Stimulated activated CD4-positive, alpha-beta T cell treated with anti-CD3 and anti-CD28 coated beads, Interleukin-1b, Interleukin-23, amount 100 ng/mL, for 1 hour (primary cell): ENCODE data around the gene PFDN6.
"Not testable (repeated sequence)": the region's sequence is repeated elsewhere in the genome, so short reads cannot be mapped to it uniquely, and the experiment has no call there.

Experiments
- DNase-seq, 2 donors: peaks; one replicate each; pipeline ENCODE4 v3.0.0-alpha.2; 2020; ENCODE audit warnings: low read depth in 2 of 2

PFDN6 gene

DNA sequence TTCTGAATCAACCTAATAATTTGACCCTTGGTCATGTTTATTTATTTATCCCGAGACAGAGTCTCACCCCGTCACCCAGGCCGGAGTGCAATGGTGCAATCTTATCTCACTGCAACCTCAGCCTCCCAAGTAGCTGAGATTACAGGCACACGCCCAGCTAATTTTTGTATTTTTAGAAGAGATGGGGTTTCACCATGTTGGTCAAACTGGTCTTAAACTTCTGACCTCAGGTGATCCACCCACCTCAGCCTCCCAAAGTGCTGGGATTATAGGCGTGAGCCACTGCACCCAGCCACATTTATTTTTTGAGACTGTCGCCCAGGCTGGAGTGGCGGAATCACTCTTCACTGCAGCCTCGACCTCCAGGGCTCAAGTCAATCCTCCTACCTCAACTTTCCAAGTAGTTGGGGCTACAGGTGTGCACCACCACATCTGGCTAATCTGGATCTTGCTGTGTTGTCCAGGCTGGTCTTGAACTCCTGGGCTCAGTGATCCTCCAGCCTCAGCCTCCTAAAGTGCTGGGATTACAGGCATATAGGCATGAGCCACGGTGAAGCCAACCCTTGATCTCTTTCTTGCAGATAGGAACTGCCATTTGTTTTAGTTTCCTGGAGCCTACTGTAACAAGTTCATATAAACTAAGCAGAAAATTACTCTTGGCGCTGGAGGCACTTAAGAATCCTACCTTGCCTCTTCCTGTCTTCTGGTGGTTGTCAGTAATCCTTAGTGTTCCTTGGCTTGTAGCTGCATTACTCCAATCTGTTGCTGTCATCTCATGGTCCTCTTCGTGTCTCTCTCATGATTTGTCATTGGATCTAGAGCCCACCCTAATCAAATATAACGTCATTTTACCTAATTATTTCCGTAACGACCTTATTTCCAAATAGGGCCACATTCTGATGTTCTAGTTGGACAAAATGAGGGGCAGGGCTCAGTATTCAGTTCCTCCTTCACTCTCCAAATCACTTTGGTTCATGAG is 15.2 kb upstream of the PFDN6 start:
- no peak for DNase-seq

DNA sequence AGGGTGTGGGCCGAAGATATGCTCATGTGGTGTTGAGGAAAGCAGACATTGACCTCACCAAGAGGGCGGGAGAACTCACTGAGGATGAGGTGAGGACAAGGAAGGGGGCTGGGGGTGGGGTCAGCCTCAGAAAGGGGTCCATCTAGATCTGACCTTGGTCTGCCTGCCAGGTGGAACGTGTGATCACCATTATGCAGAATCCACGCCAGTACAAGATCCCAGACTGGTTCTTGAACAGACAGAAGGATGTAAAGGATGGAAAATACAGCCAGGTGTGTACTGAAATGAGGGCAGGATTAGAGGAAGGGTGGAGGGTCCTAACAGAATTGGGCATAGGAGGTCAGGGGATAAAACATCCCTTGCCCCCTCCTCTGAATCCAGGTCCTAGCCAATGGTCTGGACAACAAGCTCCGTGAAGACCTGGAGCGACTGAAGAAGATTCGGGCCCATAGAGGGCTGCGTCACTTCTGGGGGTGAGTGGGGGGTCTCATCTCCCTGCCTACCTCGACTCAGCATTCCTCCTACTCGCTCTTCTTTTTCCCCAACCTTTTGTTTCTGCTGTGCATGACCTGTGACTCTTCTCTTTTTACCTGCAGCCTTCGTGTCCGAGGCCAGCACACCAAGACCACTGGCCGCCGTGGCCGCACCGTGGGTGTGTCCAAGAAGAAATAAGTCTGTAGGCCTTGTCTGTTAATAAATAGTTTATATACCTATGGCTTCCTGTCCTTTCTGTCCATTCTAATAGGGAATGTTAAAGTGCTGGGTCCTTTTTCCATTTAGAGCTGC is 13.4 kb upstream of the PFDN6 start:
- not testable (repeated sequence) for DNase-seq

DNA sequence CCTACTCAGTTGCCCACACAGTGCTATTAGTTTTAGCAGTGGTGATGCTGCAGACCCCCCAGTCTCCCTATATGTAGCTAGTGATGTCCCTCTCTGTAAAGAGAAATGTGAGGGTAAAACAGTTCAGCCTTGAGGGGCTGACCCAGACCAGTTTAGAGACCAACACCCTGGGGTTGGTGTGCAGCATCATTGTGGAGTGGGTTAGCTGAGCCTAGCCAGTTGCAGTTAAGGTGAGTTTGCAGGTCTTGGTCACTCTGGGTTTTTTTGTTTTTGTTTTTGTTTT is 12.9 kb upstream of the PFDN6 start:
- no peak for DNase-seq

DNA sequence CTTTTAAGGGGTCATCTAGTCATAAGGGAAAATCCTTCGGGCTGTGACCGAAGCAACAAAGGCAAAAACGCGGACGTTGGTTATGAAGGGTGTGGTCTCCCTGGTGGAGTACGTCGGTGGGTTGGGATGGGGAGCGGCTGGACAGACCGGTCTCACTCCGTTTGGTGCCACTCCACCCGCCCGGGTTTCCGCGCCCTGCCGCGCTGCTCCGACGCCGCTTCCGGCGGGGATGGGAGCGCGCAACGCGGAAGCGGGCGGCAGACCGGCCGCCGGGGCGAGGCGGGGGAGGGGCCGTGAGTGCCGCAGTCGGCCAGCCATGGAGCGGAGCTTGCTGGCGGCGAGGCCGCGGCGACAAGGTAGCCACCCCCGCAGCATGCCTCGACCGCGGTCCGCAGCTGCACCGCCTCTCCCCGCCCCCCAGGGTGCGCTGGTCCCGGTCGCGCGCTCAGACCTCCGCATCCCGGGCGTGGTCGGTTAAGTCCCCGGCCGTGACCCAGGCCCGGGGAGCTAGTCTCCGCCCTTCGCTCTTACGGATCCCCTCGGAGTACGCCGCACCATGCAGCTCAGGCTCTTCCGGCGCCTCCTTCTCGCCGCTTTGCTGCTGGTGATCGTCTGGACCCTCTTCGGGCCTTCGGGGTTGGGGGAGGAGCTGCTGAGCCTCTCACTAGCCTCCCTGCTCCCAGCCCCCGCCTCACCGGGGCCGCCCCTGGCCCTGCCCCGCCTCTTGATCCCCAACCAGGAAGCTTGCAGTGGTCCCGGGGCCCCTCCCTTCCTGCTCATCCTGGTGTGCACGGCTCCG is 12.3 kb upstream of the PFDN6 start, which contains the start of gene B3GALT4:
Gene B3GALT4, plus strand, starts transcription at position 260 of the 799 bp plus-strand sequence. Its CDS starts 297 bp downstream, at position 557.
- no peak for DNase-seq

DNA sequence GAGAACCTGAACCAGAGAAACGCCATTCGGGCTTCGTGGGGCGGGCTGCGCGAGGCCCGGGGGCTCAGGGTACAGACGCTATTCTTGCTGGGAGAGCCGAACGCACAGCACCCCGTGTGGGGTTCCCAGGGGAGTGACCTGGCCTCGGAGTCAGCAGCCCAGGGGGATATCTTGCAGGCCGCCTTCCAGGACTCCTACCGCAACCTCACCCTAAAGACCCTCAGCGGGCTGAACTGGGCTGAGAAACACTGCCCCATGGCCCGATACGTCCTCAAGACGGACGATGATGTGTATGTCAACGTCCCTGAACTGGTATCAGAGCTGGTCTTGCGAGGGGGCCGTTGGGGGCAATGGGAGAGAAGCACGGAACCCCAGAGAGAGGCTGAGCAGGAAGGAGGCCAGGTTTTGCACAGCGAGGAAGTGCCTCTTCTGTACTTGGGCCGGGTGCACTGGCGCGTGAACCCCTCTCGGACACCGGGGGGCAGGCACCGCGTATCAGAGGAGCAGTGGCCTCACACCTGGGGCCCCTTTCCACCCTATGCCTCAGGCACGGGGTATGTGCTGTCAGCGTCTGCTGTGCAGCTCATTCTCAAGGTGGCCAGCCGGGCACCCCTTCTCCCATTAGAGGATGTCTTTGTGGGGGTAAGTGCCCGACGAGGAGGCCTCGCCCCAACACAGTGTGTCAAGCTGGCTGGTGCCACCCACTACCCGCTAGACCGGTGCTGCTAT is 11.6 kb upstream of the PFDN6 start:
- DNase-seq: no peak

DNA sequence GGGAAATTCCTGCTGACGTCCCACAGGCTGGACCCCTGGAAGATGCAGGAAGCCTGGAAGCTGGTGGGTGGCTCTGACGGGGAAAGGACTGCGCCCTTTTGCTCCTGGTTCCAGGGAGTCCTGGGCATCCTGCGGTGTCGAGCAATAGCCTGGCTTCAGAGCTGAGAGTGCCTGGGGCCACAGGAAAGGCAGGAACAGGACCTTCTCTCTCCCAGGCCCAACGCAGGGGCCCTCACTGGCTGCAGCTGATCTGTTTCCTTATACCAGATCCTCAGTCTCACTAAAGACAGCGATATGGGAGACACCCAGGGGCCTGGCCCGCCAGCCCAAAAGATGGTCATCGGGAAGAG is 11.0 kb upstream of the PFDN6 start:
- DNase-seq: no peak

DNA sequence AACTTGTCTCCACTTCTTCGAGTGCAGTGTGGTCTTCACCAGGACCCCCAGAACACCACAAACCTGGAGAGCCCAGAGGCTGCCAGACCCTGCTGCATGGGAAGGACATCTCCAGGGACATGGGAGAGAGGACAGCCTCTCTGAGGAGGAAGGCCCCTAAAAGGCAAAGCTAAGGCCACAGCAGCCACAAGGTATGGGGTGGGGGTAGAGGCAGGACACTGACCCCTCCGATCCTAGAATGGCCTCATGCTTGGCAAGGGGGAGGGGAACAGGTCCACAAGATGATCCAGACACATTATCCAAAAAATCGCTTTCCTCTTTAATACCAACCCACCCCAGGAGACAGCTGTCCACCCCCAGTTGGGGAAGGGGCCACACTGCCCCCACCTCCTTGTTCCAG is 10.6 kb upstream of the PFDN6 start:
- no peak for DNase-seq

DNA sequence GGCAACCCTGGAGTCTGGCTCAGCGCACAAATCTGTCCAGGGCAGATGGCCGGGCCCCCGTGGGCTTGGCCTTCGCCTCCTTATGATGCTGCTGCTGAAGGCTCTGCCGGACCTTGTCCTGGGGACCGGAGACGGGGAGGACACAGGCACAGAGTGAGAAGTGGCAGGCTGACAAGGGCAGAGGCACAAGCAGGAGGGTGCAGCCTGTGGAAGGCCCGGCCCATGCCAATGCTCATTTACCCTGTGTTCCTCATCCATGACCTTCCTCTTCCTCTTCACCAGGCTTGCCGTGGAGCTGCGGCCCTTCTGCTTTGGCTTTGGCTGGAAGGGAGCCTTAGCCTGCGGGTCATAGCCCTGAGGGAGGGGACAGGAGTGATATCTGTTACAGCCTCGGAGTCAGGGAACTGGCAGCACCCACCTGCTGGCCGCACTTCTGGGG is 10.1 kb upstream of the PFDN6 start:
- DNase-seq: no peak

DNA sequence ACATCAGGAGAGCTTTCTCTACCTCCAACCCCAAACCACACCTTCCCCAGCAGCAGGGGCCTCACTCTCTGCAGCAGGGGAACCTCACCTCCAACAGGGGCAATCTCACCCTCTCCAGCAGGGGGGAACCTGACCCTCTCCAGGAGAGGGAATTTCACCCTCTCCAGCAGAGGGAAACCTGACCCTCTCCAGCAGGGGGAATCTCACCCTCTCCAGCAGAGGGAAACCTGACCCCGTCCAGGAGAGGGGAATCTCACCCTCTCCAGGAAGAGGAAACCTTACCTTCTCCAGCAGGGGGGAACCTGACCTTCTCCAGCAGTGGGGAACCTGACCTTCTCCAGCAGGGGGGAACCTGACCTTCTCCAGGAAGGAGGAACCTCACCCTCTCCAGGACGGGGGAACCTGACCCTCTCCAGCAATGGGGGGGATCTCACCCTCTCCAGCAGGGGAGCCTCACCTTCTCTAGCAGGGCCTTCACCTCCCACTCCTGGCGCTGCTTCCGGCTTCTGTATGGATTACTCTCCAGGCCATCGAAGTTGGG is 9.4 kb upstream of the PFDN6 start:
- DNase-seq: no peak

DNA sequence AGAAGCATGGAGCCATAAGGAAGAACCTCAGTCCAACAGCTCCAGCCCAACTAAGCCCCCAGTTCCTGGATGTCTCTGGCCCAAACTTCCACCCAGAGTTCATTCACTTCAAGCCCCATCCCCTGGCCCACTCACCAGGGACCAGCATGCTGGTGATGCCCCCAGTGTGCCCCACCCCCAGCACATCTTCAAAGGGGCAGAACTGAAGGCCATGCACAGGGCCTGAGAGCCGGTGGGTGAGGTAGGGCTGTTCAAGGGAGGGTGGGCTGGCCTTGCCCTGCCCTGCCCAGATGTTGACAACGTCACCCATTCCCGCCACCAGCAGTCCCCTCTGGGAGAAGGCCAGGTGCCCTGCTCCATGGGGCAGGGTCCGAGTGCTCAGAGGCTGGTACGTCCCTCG is 8.9 kb upstream of the PFDN6 start:
- DNase-seq: no peak

DNA sequence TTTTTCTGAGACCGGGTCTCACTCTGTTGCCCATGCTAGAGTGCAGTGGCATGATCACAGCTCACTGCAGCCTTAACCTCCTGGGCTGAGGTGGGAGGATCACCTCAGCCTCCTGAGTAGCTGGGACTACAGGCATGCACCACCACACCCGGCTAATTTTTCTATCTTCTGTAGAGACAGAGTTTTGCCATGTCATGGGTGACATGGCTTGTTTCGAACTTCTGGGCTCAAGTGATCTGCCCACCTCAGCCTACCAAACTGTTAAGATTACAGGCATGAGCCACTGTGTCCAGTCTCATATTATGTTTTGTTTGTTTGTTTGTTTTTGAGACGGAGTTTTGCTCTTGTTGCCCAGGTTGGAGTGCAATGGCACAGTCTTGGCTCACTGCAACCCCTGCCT is 4.2 kb upstream of the PFDN6 start:
- not testable (repeated sequence) for DNase-seq

DNA sequence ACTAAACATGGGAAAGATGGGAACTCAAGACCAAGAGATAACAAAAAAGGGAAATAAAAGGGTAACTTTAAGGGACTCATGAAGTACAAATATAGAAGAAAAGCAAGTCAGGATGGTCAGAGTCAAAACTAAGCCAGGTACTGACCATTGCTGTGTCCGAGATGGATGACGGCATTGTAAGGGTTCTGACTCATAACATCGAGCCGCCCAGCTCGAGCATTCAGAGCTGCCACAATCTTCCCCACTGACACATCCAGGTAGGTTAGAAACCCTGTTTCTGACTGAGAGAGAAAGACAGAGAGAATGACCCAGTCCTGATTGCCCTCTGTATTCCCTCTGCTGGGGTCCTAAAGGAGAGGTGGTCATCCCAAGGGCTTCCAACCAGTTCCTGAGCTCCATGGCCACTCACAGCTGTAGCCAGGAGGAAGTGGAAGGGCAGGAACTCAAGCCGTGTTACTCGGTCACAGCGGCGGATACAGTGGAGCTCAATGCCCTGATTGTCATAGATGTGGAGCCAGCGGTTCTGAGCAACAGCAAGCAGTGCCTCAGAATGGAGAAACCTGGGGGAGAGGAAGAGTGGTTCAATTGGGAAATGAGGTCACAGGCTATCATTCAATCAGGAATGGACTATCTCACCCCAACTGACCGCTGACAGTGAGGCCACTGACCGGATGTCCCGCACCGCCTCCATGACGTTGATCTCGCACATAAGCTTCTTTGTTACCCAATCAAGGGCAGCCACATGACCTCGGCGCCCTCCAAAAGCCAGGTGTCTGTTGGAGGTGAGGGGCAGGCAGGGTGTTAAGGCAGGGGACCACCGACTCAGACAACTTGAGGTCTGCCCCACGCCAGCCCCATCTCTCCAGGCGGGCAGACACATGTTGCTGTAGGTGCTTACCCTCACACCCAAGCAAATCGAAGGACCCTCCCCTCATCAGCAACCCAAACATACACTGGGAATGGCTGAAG is 2.2 kb upstream of the PFDN6 start:
- no peak for DNase-seq

DNA sequence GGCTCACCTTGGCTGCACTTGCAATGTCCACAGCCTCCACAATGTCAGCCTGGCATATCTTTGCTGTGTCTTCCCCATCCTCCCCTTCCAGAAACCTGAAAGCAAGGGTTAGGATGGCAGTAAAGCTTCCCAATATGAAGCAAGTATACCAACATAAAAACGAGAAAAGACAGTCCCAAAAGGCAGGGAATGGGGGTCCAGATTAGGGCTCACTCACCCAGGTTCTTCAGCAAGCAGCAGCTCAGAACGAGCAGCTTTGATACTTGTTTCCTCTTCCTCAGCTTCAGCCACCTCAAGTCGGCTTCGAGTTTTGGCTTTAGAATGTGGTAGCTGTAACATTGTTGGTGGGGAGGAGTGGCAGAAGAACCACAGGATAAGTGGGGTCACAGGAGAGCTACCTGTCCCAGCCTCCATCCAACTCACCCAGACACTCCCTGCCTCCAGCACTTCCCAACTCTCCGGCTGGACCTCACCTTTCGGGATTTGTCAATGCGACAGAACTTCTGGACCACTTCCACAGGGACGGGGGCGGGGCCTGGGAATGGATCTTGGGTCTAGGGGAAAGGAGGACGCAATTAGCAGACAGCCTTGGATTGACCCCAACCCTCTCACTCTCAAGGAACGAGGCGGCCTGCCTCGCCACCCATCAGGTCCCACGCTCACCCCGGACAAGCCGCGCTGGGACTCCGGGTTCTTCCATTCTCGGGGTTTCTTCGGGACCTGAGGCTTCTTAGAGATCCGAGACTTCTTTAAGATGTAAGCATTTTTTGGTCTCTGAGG is 1.1 kb upstream of the PFDN6 start:
- DNase-seq: no peak

DNA sequence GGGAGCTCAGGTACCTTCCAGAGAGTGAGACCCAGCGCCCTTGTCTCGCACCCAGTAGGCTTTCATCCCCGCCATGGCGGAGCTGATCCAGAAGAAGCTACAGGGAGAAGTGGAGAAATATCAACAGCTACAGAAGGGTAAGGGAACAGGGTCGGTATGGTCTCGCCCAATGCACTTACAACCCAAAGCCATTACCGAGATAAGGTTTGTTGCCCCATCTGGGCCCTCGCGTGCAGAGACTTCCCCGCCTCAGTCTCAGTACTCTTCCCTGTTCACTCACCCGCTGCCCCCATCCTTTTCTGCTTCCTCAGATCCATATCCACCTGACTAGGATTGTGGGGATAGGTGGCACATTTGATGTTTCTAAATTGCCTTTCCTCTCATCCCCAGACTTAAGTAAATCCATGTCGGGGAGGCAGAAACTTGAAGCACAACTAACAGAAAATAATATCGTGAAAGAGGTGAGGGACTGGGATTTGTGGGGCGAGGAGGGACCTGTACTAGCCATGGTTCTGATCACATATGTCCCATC is 449 bp downstream of the PFDN6 start:
- DNase-seq: no peak

DNA sequence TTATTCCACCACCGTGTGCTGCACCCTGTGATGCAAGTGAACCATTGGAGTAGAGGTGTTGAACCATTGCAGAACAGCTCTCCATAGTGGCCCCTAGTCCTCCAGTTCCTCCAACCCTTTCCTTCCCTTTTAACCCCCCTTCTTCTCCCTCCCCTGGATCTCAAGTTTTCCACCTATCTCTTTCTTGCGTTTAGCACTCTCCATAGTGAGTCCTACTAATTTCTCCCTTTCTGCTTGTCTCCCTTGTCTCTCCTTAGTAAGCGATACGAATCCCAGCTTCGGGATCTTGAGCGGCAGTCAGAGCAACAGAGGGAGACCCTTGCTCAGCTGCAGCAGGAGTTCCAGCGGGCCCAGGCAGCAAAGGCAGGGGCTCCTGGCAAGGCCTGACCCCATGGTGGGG is 1.1 kb downstream of the PFDN6 start:
- no peak for DNase-seq

DNA sequence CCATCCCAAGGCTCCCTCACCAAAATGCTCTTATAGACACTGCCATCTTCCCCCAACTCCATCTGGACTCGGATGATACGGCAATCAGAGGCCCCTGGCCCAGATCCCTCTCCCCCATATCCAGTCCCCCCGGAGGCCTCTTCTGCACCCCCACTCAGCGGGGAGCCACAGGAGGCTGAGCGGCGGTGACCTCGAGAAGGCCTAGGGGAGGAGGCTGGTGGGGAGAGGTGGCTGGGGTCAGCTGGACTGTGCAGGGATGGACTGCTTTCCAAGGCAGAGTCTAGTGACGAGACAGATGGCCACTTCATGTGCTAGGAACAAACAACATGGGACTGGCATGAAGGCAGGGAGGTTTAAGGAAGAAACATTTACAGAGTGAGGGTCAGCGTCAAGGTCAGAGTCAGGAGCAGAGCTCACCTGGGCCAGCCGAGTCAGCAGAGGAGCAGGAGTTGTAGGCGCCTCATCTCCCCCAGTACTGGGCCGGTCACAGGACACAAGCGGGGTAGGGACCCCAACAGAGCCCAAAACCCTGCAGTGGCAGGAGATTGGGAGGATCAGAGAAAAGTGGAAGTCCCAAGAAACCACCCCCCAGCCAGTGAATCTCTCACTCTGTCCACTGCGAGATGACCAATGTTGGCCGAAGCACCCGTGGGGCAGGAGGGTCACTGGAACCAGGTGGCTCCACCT is 3.7 kb downstream of the PFDN6 start:
- no peak for DNase-seq

DNA sequence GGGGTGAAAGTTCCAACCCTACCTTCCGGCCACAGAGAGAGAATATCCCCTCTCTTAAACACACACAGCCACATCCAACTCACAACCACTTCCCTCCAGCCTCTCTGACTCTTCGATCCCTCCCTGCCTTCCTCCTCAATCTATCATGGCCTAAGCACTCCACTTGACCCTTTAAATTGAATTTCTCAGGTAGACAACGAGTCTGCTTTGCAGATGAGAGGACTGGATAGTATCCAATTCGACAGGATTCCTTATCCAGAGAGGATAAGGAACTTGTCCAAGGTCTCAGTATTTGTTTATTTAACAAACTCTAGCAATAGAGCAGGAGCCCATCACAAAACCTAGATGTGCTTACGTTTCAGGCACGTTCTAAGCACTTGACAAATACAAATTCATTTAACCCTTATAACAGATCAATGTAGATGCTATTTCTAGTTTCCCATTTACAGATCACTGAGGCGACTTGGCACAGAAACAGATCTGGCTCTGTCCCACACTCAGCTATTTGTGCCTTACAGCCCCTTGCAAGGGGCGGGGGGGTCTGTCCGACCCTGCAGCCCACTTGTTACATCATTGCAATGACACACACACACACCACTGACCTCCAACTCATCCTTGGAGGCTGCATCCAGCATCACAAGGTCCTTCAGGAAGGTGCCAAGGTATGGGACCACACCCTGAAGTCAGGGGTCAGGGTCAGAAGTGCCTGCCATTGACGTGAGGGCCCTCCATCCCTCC is 4.9 kb downstream of the PFDN6 start:
- DNase-seq: no peak
